CD4-positive, alpha-beta T cell treated with Interleukin-15 for 4 hours (primary cell): ENCODE data around the gene ONECUT1.
A peak's percentile ranks its signal among the peaks of the same experiment; 100 is the strongest.

ENCODE experiments used
- DNase-seq: peaks from one replicate; pipeline ENCODE4 v3.0.0-alpha.2; 2020; ENCODE audit warnings: low spot score

ONECUT1 gene

DNA sequence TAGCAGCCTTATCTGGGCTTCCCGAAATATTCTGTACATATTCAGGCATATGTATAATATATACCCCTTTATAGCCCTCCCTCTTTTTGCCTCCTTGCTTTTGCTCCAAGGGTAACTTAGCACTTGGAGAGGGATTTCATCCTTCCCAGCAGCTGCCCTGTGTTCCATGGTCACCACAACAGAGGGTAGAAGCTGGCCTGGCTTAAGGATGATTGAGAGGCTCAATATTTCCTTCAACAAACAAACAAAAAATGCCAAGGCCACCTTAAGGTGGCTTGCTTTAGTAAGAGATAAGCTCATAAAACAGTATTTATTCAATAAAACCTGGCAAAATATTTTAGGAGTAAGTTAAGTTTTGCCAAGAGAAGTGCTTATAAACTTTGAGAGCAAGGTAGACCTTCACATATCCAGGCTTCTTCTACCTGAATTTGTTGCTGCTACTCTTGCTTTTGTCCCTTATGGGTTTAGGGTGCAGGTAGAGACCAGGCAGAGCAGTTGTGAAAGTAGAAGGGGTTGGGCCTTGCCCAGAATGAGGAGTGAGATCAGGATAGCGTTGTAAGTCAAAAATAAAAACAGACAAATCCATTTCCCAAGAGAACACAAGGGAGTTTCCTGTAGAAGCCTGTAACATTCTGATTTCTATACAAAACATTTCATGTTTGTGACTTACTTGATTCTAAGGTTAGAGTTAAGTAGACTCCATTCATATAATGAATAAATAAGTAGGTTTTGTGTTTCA lies 58.2 kb downstream of the ONECUT1 start:
- no peak for DNase-seq

DNA sequence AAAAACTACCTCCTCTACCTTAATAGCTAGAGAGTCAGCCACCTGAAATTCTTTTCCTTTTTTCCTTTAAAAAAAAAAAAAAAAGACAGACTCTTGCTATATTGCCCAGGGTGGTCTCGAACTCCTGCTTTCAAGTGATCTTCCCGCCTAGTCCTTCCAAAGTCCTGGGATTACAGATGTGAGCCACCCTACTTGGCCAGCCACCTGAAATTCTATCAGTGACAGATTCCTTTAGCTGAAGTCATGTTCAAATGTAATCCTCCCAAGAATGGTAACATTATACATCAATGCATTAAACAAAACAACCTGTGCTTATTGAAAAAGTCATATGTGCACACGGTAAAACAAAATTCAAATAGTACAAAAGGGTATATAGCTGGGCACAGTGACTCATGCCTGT lies 59.1 kb downstream of the ONECUT1 start:
- DNase-seq, result no peak

DNA sequence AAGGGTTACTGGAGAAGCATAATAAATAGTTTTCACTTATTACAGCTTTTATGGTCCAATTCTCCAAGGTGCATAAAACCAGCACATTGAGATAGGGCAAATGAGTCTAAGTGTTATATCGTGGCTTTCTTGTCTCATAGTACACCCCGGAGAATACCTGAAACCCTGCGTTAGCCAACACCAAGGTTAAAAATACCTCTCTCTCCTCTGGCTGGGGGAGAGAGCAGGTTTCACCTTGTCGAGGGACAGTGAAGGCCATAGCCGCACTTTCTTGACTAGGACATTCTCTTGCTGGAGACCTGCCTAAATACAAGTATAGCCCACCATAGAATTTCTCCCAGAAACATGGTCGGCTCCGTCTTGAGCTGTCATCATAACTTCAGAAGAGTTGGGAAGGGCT lies 59.5 kb downstream of the ONECUT1 start:
- DNase-seq, result no peak

DNA sequence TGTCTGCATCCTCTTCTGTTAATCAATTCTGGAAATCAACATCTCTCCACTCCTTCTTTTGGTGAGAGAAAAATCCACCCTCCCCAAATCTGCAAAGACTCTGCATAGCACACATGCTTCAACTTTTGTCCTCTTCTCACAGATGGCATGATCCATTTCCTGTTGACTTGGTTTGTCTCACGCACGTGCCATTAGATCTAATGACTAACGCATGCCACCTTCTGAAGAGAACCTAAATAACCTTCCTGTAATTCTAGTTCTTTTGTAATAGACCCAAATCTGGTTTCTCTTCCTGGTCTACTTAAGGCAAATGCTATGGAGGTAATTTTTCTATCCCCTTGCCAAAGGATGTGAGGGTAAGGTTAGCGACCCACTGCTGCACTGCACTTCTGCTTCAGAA lies 60.0 kb downstream of the ONECUT1 start:
- DNase-seq, result peak; percentile 61

DNA sequence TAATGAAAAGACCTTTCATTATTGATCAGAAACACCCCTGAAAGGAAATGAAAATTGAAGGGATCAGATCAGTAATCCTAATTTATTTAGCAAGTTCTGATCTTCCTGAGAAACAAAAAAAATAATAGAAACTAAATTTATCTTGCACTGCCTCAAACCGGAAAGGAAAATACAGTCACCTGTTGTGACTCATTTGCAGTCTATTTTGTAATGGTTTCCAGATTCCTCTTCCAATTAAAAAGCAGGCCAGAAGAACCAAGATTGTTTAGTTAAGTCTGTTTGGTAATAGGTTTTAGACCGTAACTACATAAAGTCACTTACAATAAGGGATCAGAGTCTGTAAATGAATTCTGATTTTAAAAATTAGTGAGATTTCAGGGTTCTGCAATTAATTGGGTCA lies 61.2 kb downstream of the ONECUT1 start:
- no peak for DNase-seq

DNA sequence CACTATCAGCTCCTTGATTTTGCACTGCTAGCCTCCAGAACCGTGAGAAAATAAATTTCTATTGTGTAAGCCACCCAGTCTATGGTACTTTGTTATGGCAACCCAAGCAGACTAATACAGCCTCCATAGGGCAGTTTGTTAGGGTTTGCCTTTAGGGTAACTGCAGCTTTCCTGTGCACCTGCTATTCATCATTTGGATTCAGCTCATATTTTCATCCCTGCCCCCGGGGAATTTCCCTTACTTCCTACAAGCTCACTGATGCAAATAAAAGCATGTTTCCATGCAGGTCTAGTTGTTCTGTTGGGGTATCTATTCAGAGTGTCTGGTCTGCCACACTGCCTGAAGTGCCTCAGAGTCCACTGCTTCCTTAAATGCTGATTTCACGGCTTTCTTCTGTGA lies 62.3 kb downstream of the ONECUT1 start:
- DNase-seq, result no peak

DNA sequence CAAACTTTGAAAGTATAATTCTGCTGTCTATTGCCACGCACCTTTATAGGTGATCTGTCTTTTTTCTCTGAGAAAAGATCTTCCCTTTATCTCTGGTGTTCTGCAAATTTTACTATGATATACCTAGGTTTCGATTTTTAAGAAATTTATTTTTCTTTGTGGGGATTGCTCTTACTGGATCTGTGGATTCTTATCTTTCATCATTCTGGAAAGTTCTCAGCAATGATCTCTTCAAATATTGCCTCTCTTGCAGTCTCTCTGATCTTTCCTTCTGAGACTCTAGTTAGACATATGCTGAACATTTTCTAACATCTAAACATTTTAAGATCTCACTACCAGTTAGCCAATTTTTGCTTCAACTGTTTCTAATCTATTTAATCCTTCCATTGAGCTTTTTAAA lies 63.9 kb downstream of the ONECUT1 start:
- no peak for DNase-seq

DNA sequence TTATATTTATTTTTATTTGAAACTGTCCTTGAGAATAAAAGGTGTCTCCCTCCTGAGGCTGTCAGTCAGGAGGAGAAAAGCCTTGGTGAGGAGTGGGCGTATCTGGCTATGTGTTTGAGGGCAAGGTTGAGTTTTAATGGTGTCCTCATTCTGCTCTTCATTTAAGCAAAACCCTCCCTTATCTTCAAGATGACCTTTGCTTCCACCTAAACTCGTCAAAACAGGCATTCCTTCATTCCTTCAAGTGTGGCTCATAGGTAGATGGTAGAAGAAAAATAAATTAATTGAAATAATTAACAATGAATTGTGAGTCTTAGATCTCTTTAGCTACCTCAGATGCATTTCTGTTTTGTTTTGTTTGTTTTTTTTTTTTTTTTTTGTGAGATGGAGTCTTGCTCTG lies 71.6 kb downstream of the ONECUT1 start:
- DNase-seq, result no peak

DNA sequence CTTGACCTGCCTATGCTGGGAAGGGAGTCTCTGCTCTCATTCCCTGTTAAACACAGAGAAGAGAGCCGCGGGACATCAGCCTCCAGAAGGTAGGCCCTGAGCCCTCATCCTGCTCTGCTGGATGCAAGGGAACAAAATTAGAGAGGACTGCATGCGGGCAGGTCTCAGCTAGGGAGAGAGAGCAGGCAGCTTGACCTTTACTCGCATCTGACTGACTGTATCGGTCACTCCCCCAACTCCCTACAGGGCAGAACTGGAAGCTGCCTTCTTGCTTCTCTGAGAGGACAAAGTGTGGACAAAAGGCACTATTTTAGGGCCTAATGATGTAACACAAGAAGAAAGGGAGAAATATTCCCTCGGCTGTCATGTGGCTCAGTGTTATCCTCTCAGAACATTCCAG lies 72.2 kb downstream of the ONECUT1 start:
- no peak for DNase-seq

DNA sequence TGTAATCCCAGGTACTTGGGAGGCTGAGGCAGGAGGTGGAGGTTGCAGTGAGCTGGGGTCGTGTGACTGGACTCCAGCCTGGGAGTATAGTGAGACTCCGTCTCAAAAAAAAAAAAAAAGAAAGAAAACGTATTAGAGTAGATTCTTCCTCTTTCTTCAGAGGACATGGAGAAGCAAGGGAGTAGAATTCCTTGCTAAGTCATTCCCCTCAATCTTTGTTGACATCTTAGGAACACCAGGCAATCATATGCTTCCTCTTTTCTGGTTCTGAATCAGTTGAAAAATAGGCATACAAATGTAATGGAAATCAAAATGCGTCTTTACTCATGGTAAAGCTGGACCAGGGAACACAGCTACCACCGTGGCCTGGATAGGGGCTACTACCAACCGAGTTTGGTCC lies 72.7 kb downstream of the ONECUT1 start:
- DNase-seq, result no peak

DNA sequence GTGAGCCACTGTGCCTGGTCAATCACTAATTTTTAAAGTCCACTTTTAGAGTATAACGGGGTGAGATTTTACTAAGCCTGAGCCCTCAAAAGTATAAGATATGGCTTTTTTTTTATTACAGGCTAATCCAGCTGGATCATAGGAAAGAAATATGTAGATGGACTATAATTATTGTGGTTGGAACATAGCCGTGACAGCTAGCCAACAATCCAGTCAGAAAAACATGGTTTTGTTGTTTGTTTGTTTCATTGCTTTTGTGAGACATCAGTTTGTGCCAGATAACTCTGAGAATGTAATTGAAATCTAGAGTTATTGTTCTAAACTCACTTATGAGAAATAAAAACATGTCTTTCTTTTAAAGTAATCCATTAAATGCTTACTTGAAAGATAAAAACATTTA lies 73.6 kb downstream of the ONECUT1 start:
- no peak for DNase-seq

DNA sequence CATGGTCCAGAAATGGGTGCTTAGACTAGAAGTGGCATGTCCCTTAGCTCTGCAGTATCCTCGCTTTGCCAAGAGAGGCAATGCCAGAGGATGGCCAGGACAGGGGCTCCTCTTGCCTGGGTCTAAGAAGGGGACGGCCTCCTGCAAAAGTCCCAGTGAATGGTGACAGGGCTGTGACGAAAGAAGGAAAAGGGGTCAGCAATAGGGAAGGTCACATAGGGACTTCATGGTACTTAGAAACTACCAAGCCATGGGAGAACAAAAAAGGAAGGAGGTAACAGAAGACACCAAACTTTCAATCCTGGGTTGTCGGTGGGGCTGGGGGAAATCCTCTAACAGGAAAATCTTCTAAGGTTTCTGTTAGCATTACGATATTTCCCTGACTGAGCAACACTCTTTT lies 74.7 kb downstream of the ONECUT1 start:
- DNase-seq, result no peak

DNA sequence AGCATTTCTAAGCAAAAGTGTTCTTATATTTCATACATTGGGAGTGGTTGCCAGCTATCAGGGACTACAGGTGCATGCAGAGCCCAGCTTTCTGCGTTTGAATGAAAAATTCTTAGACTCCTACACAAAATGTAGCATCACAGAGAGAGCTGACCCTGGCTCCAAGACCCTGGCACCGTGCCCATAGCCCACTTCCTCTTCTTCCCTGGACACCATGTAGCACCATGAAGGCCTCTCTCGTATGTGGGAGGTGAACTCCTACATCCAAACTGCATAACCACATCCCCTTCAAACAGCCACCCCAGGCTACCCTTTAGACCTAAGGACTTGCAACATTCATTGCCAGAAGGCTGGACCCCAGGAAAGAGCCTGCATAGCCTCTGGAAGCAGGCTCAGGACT lies 75.2 kb downstream of the ONECUT1 start:
- no peak for DNase-seq

DNA sequence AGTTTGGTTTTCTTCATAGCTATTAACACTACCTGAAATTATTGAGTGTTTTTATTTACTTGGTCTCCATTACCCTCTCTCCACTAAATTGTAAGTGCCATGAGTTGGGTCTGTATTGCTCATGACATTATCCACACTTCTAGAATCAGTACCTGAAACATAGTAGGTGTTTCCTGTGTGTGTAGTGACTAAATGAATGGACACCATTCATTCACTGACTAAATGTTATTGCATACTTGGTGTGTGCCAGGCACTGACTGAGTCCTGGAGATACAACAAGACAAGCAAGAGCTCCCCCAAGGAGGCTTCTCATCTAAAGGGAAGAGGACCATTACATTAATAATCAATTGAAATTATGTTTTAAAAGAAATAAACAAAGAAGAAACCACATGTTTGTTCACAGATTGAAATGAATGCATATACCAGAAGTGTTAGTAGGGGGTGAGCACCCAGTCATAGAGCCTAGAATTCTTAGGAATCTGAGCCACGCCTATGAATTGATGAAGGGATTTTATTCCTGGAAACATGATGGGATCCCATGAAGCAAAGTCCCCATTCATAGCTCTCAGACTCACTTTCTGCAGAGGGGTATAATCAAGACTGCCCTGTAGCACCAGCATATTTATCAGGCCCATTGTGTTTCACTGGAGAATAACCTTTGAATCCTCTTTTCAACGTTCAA lies 79.3 kb downstream of the ONECUT1 start:
- no peak for DNase-seq

DNA sequence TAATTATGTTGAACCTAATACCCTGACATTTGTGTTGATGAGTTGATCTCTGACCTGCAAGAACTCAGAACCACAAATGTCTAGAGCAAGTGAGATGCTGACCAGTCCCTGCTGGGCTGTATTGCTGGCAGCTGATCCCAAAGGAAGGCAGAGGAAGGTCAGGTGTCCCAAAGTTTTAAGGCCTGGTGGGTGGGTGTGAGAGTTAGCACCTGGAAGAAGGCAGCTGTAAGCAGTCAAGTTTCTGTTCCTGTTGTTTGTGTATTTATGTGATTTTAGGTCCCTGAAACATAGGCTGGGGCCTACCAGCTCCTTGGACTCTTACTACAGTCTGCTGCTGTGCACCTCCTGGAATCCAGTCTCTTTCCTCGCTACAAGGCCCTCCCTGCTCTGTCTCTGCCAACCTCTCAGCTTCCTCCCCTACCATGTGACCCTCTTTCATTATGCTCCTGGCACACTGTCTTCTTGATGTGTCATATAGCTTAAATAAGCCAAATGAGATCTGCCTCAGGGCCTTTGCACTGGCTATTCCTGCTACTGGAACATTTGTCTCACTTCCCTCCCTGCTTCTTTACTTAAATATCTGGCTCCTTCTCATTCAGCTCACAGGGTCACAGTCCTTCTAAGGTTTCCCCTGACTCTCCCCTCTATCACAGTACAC lies 80.0 kb downstream of the ONECUT1 start:
- DNase-seq, result no peak

DNA sequence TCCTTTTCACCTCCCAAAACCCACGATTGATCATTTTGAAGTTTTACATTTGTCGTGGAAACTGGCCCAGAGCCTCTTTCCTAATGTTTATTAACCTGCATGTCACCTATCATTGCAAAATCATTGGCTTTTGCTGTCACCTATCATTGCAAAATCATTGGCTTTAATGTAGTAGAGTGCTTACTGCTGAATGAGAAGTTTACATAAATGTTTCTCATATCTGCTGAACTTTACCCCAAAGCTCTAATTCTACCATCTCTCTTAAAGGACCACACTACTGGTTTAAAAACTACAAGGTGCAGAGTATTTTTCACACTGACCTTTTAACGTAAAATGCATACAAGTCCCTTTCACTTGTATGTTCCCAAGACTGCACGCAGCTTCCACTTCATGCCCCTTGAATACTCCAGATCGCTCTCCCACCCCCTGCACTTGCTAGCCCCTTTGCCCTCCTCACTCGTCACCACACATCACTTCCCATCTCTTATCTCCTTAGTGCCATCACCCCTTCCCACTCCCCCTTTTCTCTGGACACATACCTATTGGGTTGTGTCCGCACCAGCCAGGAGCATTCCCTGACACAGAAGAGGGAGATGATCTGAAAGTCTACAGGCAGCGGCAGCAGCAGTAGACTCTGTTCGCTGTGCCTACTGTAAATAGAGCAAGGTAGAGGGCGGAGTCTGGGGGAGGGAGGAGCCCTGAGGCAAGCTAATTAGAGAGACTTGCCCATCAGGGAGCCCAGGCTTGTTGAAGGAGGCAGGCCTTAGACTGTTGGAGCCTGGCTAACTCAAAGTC lies 80.8 kb downstream of the ONECUT1 start:
- no peak for DNase-seq
